Measurements from ENCODE around the gene VPS26C. TPM values are rescaled to one million over a fixed set of nuclear protein-coding genes. Genes with fewer than 3 reads are reported as not detected.

The VPS26C gene
- total and polyA plus RNA-seq, 2 of the 13 experiments (the other 11 are each of a cell fraction or from before 2014, with no cell fraction given), result 30.3 to 39.7 TPM

GRCh38 chr21:37220981-37221664 is 46.0 kb downstream of the VPS26C start (continued):
- TF ChIP-seq ZNF512B (CRISPR knock-in tag; IDR thresholded peaks at IDR 0.05; ENCODE audit: borderline replicate concordance) (no peak; the same call in 1 of the 2 replicates), PLRG1 (conservative IDR thresholded peaks at IDR 0.05) (no peak), AGO1 (IDR thresholded peaks at IDR 0.05; ENCODE audit: low read depth, low read length, poor library complexity, severe bottlenecking) (peak; percentile 74), ARHGAP35 (CRISPR knock-in tag; IDR thresholded peaks at IDR 0.05; ENCODE audit: borderline replicate concordance) (peak; percentile 80; the same call in 1 of the 2 replicates), NFAT5 (CRISPR knock-in tag; IDR thresholded peaks at IDR 0.05) (0 out of 2 replicates have a peak, but pooled peaks have one; percentile 74), DZIP1 (CRISPR knock-in tag; IDR thresholded peaks at IDR 0.05) (no peak; the same call in 1 of the 2 replicates), XRCC5 (optimal IDR thresholded peaks at IDR 0.05; ENCODE audit: low read length) (peak; percentile 82), ZBTB25 (CRISPR knock-in tag; IDR thresholded peaks at IDR 0.05) (peak; percentile 78; the same call in 1 of the 2 replicates), ZBTB34 (CRISPR knock-in tag; IDR thresholded peaks at IDR 0.05) (no peak), KDM2A (CRISPR knock-in tag; IDR thresholded peaks at IDR 0.05; ENCODE audit: borderline replicate concordance, low read depth) (peak; percentile 99), HDAC1 (CRISPR knock-in tag; IDR thresholded peaks at IDR 0.05) (peak; percentile 82), MEIS1 (CRISPR knock-in tag; IDR thresholded peaks at IDR 0.05; ENCODE audit: borderline replicate concordance) (peak; percentile 42; the same call in 1 of the 2 replicates), HNRNPH1 (optimal IDR thresholded peaks at IDR 0.05; ENCODE audit: low read depth, low read length) (no peak), GATA4 (IDR thresholded peaks at IDR 0.05; ENCODE audit: borderline replicate concordance, low read depth) (peak; percentile 20; the same call in 1 of the 2 replicates)

Data from HepG2 (cell line).